ENCODE measurements around the gene NSMCE1.

DNA sequence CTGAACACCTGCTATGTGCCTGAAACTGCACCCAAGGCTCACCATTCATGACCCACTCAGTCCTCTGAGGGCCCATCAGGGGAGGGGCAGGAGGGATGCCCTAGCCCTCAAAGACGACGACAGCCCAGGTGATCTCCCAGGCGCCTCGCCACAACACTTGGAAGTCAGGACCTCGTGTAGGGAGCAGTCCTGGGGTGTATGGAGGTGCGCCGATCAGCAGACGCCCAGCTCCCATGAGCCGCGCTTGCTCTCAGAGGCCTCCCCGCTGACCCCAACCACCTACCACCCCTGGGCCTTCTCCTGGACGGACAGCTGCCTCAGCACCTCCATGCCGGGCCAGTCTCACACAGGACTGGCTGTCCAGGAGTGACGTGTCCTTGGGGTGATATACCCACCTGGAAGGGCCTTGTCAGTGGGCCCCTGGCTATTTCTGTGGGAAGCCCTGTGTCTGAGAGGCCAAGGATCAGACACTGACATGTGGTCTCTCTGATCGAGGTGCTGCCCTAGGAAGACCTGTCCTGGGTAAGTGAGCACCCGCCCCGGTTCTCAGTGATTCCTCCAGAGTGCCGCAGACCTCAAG lies 38.6 kb downstream of the NSMCE1 start:
- TF ChIP-seq, protein P1, sequence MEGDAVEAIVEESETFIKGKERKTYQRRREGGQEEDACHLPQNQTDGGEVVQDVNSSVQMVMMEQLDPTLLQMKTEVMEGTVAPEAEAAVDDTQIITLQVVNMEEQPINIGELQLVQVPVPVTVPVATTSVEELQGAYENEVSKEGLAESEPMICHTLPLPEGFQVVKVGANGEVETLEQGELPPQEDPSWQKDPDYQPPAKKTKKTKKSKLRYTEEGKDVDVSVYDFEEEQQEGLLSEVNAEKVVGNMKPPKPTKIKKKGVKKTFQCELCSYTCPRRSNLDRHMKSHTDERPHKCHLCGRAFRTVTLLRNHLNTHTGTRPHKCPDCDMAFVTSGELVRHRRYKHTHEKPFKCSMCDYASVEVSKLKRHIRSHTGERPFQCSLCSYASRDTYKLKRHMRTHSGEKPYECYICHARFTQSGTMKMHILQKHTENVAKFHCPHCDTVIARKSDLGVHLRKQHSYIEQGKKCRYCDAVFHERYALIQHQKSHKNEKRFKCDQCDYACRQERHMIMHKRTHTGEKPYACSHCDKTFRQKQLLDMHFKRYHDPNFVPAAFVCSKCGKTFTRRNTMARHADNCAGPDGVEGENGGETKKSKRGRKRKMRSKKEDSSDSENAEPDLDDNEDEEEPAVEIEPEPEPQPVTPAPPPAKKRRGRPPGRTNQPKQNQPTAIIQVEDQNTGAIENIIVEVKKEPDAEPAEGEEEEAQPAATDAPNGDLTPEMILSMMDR (IDR thresholded peaks at IDR 0.05), result no peak
- TF ChIP-seq POLR2A (IDR thresholded peaks at IDR 0.05), result no peak
